ENCODE measurements around the gene TXNRD2. TPM values are rescaled to one million over a fixed set of nuclear protein-coding genes. Genes with fewer than 3 reads are reported as not detected.
A peak's percentile ranks its signal among the peaks of the same experiment; 100 is the strongest.

TXNRD2 gene
- total RNA-seq, 4 donors from 2014 or later, result 12.1 to 28.9 (median 21.6) TPM

DNA sequence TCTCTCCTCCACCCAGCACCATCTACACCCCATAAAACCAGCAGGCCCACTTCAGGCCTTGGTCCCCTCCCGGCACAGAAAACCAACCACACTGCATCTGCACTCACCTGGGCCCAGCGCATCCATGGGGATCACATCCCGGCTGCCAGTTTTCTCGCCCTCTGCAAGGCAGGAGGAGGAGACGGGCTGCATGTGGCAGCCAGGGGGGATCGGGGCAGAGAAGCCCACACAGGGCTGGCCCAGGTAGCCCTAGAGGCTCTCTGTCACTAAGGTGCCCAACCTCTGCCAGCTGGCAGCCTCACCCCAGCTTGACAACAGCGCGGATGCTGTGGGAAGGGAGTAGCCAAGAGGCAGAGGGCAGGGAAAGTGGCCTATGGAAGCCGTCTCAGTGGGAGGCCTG lies 30.6 kb upstream of the TXNRD2 start:
- Histone ChIP-seq H3K9me3 (no peaks in the 10 kb centered on the region), H3K4me3 (no peak overlapping the region), H3K4me1 (peaks cover 0 to 5% (median 0%) of the 10 kb centered on the region in 4 donors), H3K36me3 (no peaks in the 10 kb centered on the region), H3K27ac (no peak overlapping the region), H3K27me3 (no peaks in the 10 kb centered on the region)
- no peak for DNase-seq
- intact Hi-C loops (cut with DNase I; ENCODE audit: low total_unique reads), result loop anchor here (10.0 kb wide), 1 partner anchor 153 kb away; no protein-coding TSS in a partner anchor
- WGBS, 2 donors (ENCODE audit: low coverage in 1 of 2), result 92% methylated on average over 9 of the region's 9 CpGs; no CpG with 5 or more reads in 1 of the 2 donors
- TF ChIP-seq POLR2A (IDR thresholded peaks at IDR 0.05), result no peak
- TF ChIP-seq CTCF (IDR thresholded peaks at IDR 0.05), result no peak
- no peak for TF ChIP-seq EP300 (IDR thresholded peaks at IDR 0.05; ENCODE audit: low read depth)
- TF ChIP-seq POLR2AphosphoS5 (IDR thresholded peaks at IDR 0.05), result no peak
- in situ Hi-C loops (cut with MboI; ENCODE audit: low pct_ligation_motif_present in 1 of 4, low pct_unique_long_range_greater_than_20kb in 1 of 4, low sequenced_read_pairs in 3 of 4), result loop anchor here in 1 of 4 donors (5.0 kb wide), 1 partner anchor 35 kb away; no protein-coding TSS in a partner anchor

- WGBS, 2 donors (ENCODE audit: low coverage in 1 of 2), result 64 to 65% methylated on average over 4 to 28 of the region's 28 CpGs
These were observed 29.9 kb upstream of the TXNRD2 start for GRCh38 chr22:19971276-19972124.

GRCh38 chr22:19970479-19971275 lies 29.1 kb upstream of the TXNRD2 start:
- 58 to 100% methylated on average over 2 to 23 of the region's 25 CpGs for WGBS, 2 donors (ENCODE audit: low coverage in 1 of 2)
- in situ Hi-C loops (cut with MboI; ENCODE audit: low pct_ligation_motif_present in 1 of 4, low pct_unique_long_range_greater_than_20kb in 1 of 4, low sequenced_read_pairs in 3 of 4) (loop anchor here in 1 of 4 donors (5.0 kb wide), 1 partner anchor 37 kb away; no protein-coding TSS in a partner anchor), intact Hi-C loops (cut with DNase I; ENCODE audit: low total_unique reads) (loop anchor here (2.0 to 10.0 kb wide), 2 partner anchors 42 to 154 kb away; no protein-coding TSS in a partner anchor)
- Histone ChIP-seq H3K27me3 (no peaks in the 10 kb centered on the region), H3K9me3 (no peaks in the 10 kb centered on the region), H3K27ac (peak overlapping the region in 1 of 4 donors; percentile 1), H3K4me1 (peaks cover 0 to 5% (median 0%) of the 10 kb centered on the region in 4 donors), H3K4me3 (no peak overlapping the region), H3K36me3 (no peaks in the 10 kb centered on the region)
- peak; percentile 1 for TF ChIP-seq POLR2A (IDR thresholded peaks at IDR 0.05)
- peak in 1 of 3 donors; percentile 15 for TF ChIP-seq POLR2AphosphoS5 (IDR thresholded peaks at IDR 0.05)
- TF ChIP-seq EP300 (IDR thresholded peaks at IDR 0.05; ENCODE audit: low read depth), result no peak
- peak; percentile 88 to 97 (median 95) for TF ChIP-seq CTCF (IDR thresholded peaks at IDR 0.05)
- peak; percentile 73 for DNase-seq

More at GRCh38 chr22:19971276-19972124, 29.9 kb upstream of the TXNRD2 start:
- H3K27ac ChIP-seq, result no peak overlapping the region
- H3K27me3 ChIP-seq, result no peaks in the 10 kb centered on the region
- intact Hi-C loops (cut with DNase I; ENCODE audit: low total_unique reads) (loop anchor here (2.0 to 10.0 kb wide), 2 partner anchors 41 to 153 kb away; no protein-coding TSS in a partner anchor), in situ Hi-C loops (cut with MboI; ENCODE audit: low pct_ligation_motif_present in 1 of 4, low pct_unique_long_range_greater_than_20kb in 1 of 4, low sequenced_read_pairs in 3 of 4) (loop anchor here in 1 of 4 donors (5.0 kb wide), 1 partner anchor 36 kb away; no protein-coding TSS in a partner anchor)
- TF ChIP-seq POLR2A (IDR thresholded peaks at IDR 0.05) (peak; percentile 6), EP300 (IDR thresholded peaks at IDR 0.05; ENCODE audit: low read depth) (no peak)
- H3K4me3 ChIP-seq, result no peak overlapping the region
- H3K36me3 ChIP-seq, result no peaks in the 10 kb centered on the region
- no peak for DNase-seq
- H3K4me1 ChIP-seq, result peaks cover 0 to 5% (median 0%) of the 10 kb centered on the region in 4 donors
- no peaks in the 10 kb centered on the region for H3K9me3 ChIP-seq

DNA sequence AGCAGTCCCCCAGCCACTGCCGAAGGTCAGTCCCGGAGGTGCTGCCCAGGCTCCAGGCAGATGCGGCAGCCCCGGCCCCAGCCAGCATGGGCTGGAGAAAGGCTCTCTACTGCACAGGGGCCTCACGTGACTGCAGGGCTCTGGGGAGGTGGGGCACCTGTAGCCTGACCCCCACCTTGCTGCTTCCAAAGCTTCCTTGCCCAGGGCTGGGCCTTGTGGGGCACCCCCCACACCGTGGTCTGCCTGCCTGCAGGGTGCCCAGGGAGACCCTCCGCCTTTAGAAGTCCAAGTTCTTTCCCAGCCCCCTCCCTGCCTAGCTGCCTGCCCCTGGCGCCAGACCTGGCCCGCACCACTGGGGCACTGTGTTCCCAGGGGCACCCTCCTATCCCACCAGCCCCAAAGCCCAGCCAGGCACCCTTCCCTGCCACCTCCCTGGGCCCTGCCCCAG lies 28.4 kb upstream of the TXNRD2 start:
- H3K27ac ChIP-seq, result no peak overlapping the region
- peaks cover 0 to 5% (median 0%) of the 10 kb centered on the region in 4 donors for H3K4me1 ChIP-seq
- H3K9me3 ChIP-seq, result no peaks in the 10 kb centered on the region
- no peak for DNase-seq
- intact Hi-C loops (cut with DNase I; ENCODE audit: low total_unique reads) (loop anchor here (2.0 to 10.0 kb wide), 2 partner anchors 43 to 155 kb away; no protein-coding TSS in a partner anchor), in situ Hi-C loops (cut with MboI; ENCODE audit: low pct_ligation_motif_present in 1 of 4, low pct_unique_long_range_greater_than_20kb in 1 of 4, low sequenced_read_pairs in 3 of 4) (loop anchor here in 1 of 4 donors (5.0 kb wide), 1 partner anchor 37 kb away; no protein-coding TSS in a partner anchor)
- TF ChIP-seq POLR2A (IDR thresholded peaks at IDR 0.05), result no peak
- TF ChIP-seq EP300 (IDR thresholded peaks at IDR 0.05; ENCODE audit: low read depth), result no peak
- TF ChIP-seq POLR2AphosphoS5 (IDR thresholded peaks at IDR 0.05), result no peak
- TF ChIP-seq CTCF (IDR thresholded peaks at IDR 0.05), result no peak
- H3K36me3 ChIP-seq, result no peaks in the 10 kb centered on the region
- 75 to 100% methylated on average over 2 to 9 of the region's 9 CpGs for WGBS, 2 donors (ENCODE audit: low coverage in 1 of 2)
- H3K4me3 ChIP-seq, result no peak overlapping the region
- H3K27me3 ChIP-seq, result no peaks in the 10 kb centered on the region
